ENCODE results near the gene KLHL29.

The KLHL29 gene

DNA sequence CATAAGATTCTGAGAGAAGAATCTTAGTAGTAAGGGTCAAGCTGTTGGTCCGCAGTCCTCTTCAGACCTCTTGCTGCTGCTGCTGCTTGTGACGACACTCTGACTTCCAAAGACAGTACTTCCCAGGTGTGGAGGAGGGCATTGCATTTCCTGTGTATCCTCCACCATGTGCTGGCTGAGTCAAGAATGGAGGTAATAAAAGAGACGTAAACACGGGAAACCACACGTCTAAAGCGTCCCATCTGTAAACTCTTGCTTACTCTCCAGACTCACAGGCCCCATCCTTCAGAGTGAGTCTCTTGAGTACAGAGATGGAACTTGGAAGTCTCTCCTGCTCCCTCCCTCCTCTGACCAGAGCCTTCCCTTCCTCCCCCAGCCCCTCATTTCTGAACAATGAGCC lies 25.6 kb downstream of the KLHL29 start:
- H3K4me3 ChIP-seq (ENCODE audit: low read depth in 1 of 2, low read length in 2 of 2): no peak overlapping the region
- no peaks in the 10 kb centered on the region for H3K9me3 ChIP-seq (ENCODE audit: control insufficient read depth in 1 of 2, low read length in 2 of 2)
- no peak overlapping the region for H3K9ac ChIP-seq (ENCODE audit: low read depth in 1 of 2, low read length in 2 of 2)
- H3K27ac ChIP-seq (ENCODE audit: low read depth, low read length): no peak overlapping the region
- no peaks in the 10 kb centered on the region for H3K4me1 ChIP-seq (ENCODE audit: control insufficient read depth in 1 of 2, insufficient read depth in 2 of 2, low read length in 2 of 2)
- no peaks in the 10 kb centered on the region for H3K27me3 ChIP-seq (ENCODE audit: control insufficient read depth in 1 of 2, insufficient read depth in 2 of 2, low read length in 2 of 2)
- H3K36me3 ChIP-seq (ENCODE audit: control insufficient read depth in 1 of 2, insufficient read depth in 2 of 2, low read length in 2 of 2): no peaks in the 10 kb centered on the region

DNA sequence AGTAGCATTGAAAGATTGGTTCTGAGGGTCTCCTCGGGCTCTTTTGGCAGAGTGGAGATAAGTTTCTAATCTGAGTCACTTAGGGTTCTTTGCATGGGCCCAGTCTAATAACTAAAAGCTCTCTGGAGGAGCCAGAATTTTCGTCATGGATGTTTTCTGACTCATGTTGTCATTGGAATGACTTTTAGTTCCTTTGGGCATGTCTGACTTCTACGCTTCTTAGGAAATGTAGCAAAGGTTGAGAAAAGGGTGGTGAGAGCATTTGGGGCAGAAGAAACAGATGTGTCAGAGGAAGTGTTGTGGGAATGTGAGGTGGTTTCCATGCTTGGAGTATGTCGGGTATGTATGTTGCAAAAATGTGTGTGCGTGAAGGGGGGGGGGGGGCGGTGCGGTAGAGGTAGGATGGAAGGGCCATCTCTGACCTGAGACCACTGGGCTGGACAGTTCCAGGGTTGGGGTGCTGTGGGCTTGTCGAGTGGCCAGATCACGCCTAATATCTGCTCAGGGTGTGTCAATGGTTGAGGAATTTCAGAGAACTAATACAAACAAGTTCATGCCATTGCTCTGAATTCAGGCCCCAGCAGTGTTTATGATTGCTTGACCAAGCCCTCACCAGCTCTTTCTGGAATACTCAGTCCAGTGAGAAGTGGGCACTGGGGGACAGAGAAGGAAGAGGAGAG lies 26.9 kb downstream of the KLHL29 start:
- Histone ChIP-seq H3K9me3 (ENCODE audit: control insufficient read depth in 1 of 2, low read length in 2 of 2) (no peaks in the 10 kb centered on the region), H3K27me3 (ENCODE audit: control insufficient read depth in 1 of 2, insufficient read depth in 2 of 2, low read length in 2 of 2) (no peaks in the 10 kb centered on the region), H3K27ac (ENCODE audit: low read depth, low read length) (no peak overlapping the region), H3K9ac (ENCODE audit: low read depth in 1 of 2, low read length in 2 of 2) (no peak overlapping the region), H3K4me1 (ENCODE audit: control insufficient read depth in 1 of 2, insufficient read depth in 2 of 2, low read length in 2 of 2) (no peaks in the 10 kb centered on the region), H3K36me3 (ENCODE audit: control insufficient read depth in 1 of 2, insufficient read depth in 2 of 2, low read length in 2 of 2) (no peaks in the 10 kb centered on the region), H3K4me3 (ENCODE audit: low read depth in 1 of 2, low read length in 2 of 2) (no peak overlapping the region)

DNA sequence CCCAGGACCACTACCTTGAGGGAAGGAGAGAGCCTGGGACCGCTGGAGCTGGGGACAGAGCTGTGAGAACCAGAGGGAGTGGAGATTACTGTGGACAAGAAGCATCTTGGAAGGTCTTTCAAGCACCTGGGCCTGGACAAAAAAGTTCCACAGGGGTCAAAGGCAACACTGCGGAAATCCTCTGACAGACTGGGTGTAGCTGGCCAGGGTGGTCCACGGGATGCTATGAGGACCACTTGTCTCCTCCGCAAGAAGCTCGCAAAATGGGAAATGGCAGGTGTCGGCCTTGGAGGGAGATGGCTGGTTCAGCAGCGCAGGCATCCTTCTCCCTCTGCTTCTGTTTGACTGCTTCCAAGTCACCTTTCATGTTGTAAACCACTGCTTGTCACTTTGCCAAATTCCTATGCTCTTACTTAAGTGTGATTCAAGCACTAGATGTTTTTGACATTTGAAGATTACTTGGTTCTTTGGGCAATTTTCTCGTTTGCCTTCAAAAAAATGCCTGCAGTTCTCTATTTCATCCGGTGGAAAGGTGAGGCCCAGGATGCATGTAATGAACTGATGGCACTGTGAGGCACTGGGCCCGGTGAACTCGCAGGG lies 27.7 kb downstream of the KLHL29 start:
- no peak overlapping the region for H3K27ac ChIP-seq (ENCODE audit: low read depth, low read length)
- H3K9ac ChIP-seq (ENCODE audit: low read depth in 1 of 2, low read length in 2 of 2): no peak overlapping the region
- H3K4me1 ChIP-seq (ENCODE audit: control insufficient read depth in 1 of 2, insufficient read depth in 2 of 2, low read length in 2 of 2): no peaks in the 10 kb centered on the region
- H3K27me3 ChIP-seq (ENCODE audit: control insufficient read depth in 1 of 2, insufficient read depth in 2 of 2, low read length in 2 of 2): no peaks in the 10 kb centered on the region
- no peaks in the 10 kb centered on the region for H3K9me3 ChIP-seq (ENCODE audit: control insufficient read depth in 1 of 2, low read length in 2 of 2)
- H3K4me3 ChIP-seq (ENCODE audit: low read depth in 1 of 2, low read length in 2 of 2): no peak overlapping the region
- no peaks in the 10 kb centered on the region for H3K36me3 ChIP-seq (ENCODE audit: control insufficient read depth in 1 of 2, insufficient read depth in 2 of 2, low read length in 2 of 2)

DNA sequence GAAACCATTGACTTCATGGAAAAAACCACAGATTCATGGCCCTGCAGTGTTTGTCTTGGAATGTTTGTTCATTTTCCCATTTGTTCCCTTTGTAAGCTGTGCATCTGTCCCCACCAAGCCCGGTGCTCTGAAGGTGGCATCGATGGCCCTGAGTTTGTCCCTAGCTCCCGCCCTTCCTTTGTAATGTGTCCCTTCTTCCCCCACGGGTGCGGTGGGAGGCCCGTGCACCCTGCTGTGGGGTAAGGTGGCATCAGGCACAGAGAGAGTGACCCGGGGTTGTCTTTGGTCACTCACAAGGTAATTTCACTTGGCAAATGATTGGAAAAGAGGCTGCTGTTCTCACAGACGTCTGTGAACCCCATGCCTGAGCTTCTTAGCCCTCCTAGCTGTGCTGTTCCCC lies 28.7 kb downstream of the KLHL29 start:
- Histone ChIP-seq H3K9ac (ENCODE audit: low read depth in 1 of 2, low read length in 2 of 2) (no peak overlapping the region), H3K9me3 (ENCODE audit: control insufficient read depth in 1 of 2, low read length in 2 of 2) (no peaks in the 10 kb centered on the region), H3K27ac (ENCODE audit: low read depth, low read length) (no peak overlapping the region), H3K4me3 (ENCODE audit: low read depth in 1 of 2, low read length in 2 of 2) (no peak overlapping the region), H3K4me1 (ENCODE audit: control insufficient read depth in 1 of 2, insufficient read depth in 2 of 2, low read length in 2 of 2) (peaks cover 0 to 4% of the 10 kb centered on the region in 2 donors), H3K36me3 (ENCODE audit: control insufficient read depth in 1 of 2, insufficient read depth in 2 of 2, low read length in 2 of 2) (no peaks in the 10 kb centered on the region), H3K27me3 (ENCODE audit: control insufficient read depth in 1 of 2, insufficient read depth in 2 of 2, low read length in 2 of 2) (no peaks in the 10 kb centered on the region)

DNA sequence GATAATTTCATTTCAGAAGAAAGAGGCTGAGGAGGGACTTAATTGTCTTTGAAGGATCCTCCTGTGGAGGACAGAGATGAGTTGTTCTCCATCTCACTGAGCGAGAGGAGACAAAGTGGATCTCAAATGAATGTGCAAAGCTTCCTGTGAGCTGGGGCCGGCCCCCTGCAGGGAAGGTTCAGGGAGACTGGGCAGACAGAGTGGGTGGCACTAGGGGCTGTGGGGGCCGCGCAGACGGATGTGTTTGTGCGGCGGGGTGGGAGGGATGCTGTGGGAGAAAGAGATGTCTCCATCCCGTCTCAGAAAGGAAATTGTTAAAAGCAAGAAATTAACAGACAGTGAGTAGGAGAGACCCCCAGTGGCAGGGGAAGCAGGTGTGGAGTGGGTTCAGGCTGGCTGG lies 29.1 kb downstream of the KLHL29 start:
- H3K4me1 ChIP-seq (ENCODE audit: control insufficient read depth in 1 of 2, insufficient read depth in 2 of 2, low read length in 2 of 2): peaks cover 0 to 4% of the 10 kb centered on the region in 2 donors
- no peaks in the 10 kb centered on the region for H3K36me3 ChIP-seq (ENCODE audit: control insufficient read depth in 1 of 2, insufficient read depth in 2 of 2, low read length in 2 of 2)
- no peaks in the 10 kb centered on the region for H3K9me3 ChIP-seq (ENCODE audit: control insufficient read depth in 1 of 2, low read length in 2 of 2)
- H3K4me3 ChIP-seq (ENCODE audit: low read depth in 1 of 2, low read length in 2 of 2): no peak overlapping the region
- H3K9ac ChIP-seq (ENCODE audit: low read depth in 1 of 2, low read length in 2 of 2): no peak overlapping the region
- H3K27ac ChIP-seq (ENCODE audit: low read depth, low read length): no peak overlapping the region
- H3K27me3 ChIP-seq (ENCODE audit: control insufficient read depth in 1 of 2, insufficient read depth in 2 of 2, low read length in 2 of 2): no peaks in the 10 kb centered on the region

DNA sequence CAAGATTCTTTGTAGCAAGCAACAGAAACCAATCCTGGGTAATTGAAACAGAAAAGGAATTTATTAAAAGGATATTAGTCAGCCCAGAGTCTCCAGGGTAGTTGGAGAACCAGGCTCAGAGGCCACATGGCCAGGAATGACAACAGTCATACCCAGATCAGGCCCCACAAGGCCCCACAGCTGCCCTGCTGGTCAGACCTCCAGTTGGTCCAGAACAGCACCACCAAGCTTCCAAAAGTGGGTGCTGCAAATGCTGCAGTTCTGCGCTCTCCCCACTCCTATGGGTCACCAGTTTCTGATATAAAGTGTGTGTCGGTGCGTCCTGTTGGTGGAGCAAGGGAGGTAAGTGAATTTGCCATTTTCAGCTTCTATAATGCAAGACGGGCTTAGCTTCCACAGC lies 29.9 kb downstream of the KLHL29 start:
- Histone ChIP-seq H3K4me3 (ENCODE audit: low read depth in 1 of 2, low read length in 2 of 2) (no peak overlapping the region), H3K9ac (ENCODE audit: low read depth in 1 of 2, low read length in 2 of 2) (no peak overlapping the region), H3K9me3 (ENCODE audit: control insufficient read depth in 1 of 2, low read length in 2 of 2) (no peaks in the 10 kb centered on the region), H3K27me3 (ENCODE audit: control insufficient read depth in 1 of 2, insufficient read depth in 2 of 2, low read length in 2 of 2) (no peaks in the 10 kb centered on the region), H3K36me3 (ENCODE audit: control insufficient read depth in 1 of 2, insufficient read depth in 2 of 2, low read length in 2 of 2) (no peaks in the 10 kb centered on the region), H3K27ac (ENCODE audit: low read depth, low read length) (no peak overlapping the region), H3K4me1 (ENCODE audit: control insufficient read depth in 1 of 2, insufficient read depth in 2 of 2, low read length in 2 of 2) (peaks cover 0 to 4% of the 10 kb centered on the region in 2 donors)

DNA sequence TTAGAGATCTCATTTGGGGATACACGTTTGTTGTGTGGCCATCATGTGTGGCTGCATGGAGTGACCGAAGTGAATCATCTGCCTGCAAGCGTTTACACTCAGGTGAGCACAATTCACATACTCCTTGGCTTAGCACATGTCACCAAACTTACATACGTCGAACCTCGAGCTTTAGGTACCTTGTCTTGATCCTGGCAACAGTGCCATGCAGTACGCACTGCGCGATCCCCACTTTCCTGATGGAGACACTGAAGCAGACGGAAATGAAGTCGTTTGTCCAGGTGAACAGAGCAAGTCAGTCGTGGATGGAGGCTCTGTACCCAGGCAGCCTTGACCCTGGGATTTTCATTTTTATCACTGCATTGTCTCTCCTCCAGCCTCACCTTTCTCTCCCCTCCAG lies 32.3 kb downstream of the KLHL29 start:
- H3K9me3 ChIP-seq (ENCODE audit: control insufficient read depth in 1 of 2, low read length in 2 of 2): no peaks in the 10 kb centered on the region
- H3K9ac ChIP-seq (ENCODE audit: low read depth in 1 of 2, low read length in 2 of 2): no peak overlapping the region
- H3K36me3 ChIP-seq (ENCODE audit: control insufficient read depth in 1 of 2, insufficient read depth in 2 of 2, low read length in 2 of 2): no peaks in the 10 kb centered on the region
- no peaks in the 10 kb centered on the region for H3K27me3 ChIP-seq (ENCODE audit: control insufficient read depth in 1 of 2, insufficient read depth in 2 of 2, low read length in 2 of 2)
- H3K27ac ChIP-seq (ENCODE audit: low read depth, low read length): no peak overlapping the region
- H3K4me1 ChIP-seq (ENCODE audit: control insufficient read depth in 1 of 2, insufficient read depth in 2 of 2, low read length in 2 of 2): peaks cover 0 to 4% of the 10 kb centered on the region in 2 donors
- H3K4me3 ChIP-seq (ENCODE audit: low read depth in 1 of 2, low read length in 2 of 2): no peak overlapping the region

DNA sequence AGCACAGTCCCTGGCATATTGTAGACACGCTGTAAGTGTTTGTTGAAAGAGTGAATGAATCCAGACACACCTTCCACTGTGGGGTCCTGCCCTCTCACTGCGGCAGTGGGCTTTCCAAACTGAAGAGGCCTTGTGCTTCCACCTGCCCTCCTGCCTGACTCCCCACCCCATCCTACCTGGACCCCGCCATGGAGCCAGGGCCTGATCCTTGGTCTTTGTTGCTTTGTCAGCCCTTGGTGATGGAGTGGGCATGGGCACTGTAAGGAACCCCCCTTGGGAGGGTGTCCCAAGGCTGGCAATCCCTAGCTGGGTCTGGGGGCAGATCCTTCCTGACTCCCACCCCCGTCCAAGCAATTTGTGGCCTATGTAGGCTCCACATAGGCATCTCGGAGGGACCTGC lies 33.1 kb downstream of the KLHL29 start:
- H3K4me1 ChIP-seq (ENCODE audit: control insufficient read depth in 1 of 2, insufficient read depth in 2 of 2, low read length in 2 of 2): peaks cover 0 to 4% of the 10 kb centered on the region in 2 donors
- no peak overlapping the region for H3K9ac ChIP-seq (ENCODE audit: low read depth in 1 of 2, low read length in 2 of 2)
- H3K36me3 ChIP-seq (ENCODE audit: control insufficient read depth in 1 of 2, insufficient read depth in 2 of 2, low read length in 2 of 2): no peaks in the 10 kb centered on the region
- no peaks in the 10 kb centered on the region for H3K9me3 ChIP-seq (ENCODE audit: control insufficient read depth in 1 of 2, low read length in 2 of 2)
- no peak overlapping the region for H3K27ac ChIP-seq (ENCODE audit: low read depth, low read length)
- no peak overlapping the region for H3K4me3 ChIP-seq (ENCODE audit: low read depth in 1 of 2, low read length in 2 of 2)
- no peaks in the 10 kb centered on the region for H3K27me3 ChIP-seq (ENCODE audit: control insufficient read depth in 1 of 2, insufficient read depth in 2 of 2, low read length in 2 of 2)

DNA sequence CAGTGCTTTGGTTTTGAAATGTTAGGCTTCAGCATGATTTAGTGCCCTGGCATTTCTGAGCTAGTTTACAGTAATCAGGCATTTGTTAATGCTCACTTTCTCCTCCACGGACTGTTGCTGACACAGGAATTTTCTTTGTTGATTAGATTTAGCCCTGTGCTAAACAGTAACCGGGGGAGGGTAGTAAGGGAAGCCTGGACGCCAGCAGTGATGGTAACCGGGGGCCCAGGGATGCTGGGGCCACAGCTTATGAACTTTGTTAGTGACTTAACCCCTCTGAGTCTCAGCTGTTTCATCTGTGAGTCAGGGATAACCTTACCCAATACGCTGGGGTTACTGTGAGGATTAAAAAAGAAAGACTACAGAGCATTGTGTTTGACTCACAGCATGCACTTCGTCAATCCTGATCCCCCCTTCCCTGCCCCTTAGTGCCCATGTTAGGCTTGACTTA lies 33.5 kb downstream of the KLHL29 start:
- Histone ChIP-seq H3K9me3 (ENCODE audit: control insufficient read depth in 1 of 2, low read length in 2 of 2) (no peaks in the 10 kb centered on the region), H3K9ac (ENCODE audit: low read depth in 1 of 2, low read length in 2 of 2) (no peak overlapping the region), H3K4me3 (ENCODE audit: low read depth in 1 of 2, low read length in 2 of 2) (no peak overlapping the region), H3K4me1 (ENCODE audit: control insufficient read depth in 1 of 2, insufficient read depth in 2 of 2, low read length in 2 of 2) (peaks cover 0 to 4% of the 10 kb centered on the region in 2 donors), H3K27me3 (ENCODE audit: control insufficient read depth in 1 of 2, insufficient read depth in 2 of 2, low read length in 2 of 2) (no peaks in the 10 kb centered on the region), H3K36me3 (ENCODE audit: control insufficient read depth in 1 of 2, insufficient read depth in 2 of 2, low read length in 2 of 2) (no peaks in the 10 kb centered on the region), H3K27ac (ENCODE audit: low read depth, low read length) (no peak overlapping the region)

DNA sequence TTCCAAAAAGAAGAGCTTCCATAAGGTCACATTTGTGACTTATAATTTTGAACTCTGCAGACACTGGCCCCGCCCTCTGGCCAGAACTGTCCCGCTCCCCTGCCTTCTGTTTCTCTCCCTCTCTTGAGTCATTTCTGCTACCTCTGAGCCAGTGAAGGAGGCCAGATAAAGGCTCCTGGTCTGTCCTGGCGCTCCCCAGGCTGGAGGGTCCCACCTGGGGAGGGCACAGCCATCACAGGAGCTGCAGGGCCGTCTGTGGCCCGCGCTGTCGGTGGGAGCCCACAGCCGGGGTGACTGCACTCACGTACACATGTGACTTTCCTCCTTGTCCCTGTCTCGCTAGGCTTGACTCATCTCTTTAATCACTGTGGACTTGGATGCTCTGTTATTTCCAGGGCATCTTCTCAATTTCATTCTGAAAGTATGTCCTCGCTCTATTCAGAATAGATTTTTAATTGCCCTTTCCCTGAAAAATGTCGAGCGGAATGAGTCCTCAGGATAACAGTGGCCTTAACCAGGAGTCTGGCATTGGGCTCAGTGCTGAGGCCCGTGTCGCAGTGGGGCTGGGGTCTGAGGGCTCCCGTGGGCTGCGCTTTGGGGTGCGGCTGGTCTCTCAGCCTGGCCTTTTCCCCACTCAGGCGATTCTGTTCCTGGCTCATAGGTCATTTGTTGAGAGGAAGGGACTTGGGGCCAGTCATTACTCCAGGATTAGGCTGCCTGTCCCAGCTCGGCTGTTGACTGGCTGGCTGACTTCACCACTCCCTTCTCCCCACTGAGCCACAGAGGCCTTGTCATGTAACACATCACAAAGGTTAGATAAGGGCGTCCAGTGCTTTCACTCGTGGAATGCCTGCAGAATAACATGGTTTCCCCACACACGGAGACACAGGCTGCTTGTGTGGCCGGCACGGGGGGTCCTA lies 34.5 kb downstream of the KLHL29 start:
- no peaks in the 10 kb centered on the region for H3K27me3 ChIP-seq (ENCODE audit: control insufficient read depth in 1 of 2, insufficient read depth in 2 of 2, low read length in 2 of 2)
- no peaks in the 10 kb centered on the region for H3K9me3 ChIP-seq (ENCODE audit: control insufficient read depth in 1 of 2, low read length in 2 of 2)
- H3K27ac ChIP-seq (ENCODE audit: low read depth, low read length): no peak overlapping the region
- no peak overlapping the region for H3K9ac ChIP-seq (ENCODE audit: low read depth in 1 of 2, low read length in 2 of 2)
- H3K36me3 ChIP-seq (ENCODE audit: control insufficient read depth in 1 of 2, insufficient read depth in 2 of 2, low read length in 2 of 2): no peaks in the 10 kb centered on the region
- H3K4me1 ChIP-seq (ENCODE audit: control insufficient read depth in 1 of 2, insufficient read depth in 2 of 2, low read length in 2 of 2): peaks cover 0 to 4% of the 10 kb centered on the region in 2 donors
- no peak overlapping the region for H3K4me3 ChIP-seq (ENCODE audit: low read depth in 1 of 2, low read length in 2 of 2)
